GM10847 (cell line): Measurements from ENCODE around the gene VPS13D.

Source experiments
- POLR2A ChIP-seq: IDR thresholded peaks from 2 replicates; pipeline ENCODE4 v1.6.1; 2011; ENCODE audit not compliant: insufficient read length; ENCODE audit errors: extremely low read depth

The VPS13D gene

DNA sequence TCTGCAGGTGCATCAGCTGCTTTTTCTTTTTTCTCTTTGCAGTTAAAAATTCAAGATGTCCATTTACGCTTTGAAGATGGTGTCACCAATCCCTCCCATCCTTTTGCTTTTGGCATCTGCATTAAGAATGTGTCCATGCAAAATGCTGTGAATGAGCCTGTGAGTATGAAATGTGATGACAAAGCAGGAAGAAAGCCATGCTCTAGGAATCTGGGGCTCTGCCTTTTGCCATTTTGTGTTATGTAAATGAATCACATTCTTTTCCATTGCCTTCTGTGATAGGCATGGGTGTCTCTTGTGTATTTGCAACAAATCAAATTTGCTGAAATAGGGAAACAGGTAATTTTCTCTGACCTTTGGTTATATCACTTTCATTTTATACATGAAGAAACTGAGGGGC lies 19.4 kb downstream of the VPS13D start:
- TF ChIP-seq POLR2A, result no peak

GRCh38 chr1:12249748-12250147 lies 19.9 kb downstream of the VPS13D start:
- TF ChIP-seq POLR2A, result no peak

DNA sequence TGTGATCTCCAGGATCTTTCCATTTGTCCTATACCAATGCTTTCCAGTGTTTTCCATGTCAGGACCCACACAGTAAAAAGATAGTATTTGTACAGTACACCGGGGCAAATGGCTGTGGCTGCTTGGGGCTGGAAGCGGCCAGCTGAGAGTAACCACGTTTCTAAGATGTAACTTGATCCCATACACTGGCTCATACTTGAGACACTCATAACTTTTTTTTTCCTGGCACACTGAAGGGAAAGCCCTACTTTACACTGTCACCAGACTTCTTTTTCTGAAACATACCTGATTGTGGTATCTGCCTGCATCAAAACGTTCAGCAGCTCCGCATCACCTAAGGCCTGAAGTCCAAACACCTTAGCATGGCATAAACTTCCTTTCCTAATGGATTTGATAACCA lies 21.6 kb downstream of the VPS13D start:
- TF ChIP-seq POLR2A, result no peak

DNA sequence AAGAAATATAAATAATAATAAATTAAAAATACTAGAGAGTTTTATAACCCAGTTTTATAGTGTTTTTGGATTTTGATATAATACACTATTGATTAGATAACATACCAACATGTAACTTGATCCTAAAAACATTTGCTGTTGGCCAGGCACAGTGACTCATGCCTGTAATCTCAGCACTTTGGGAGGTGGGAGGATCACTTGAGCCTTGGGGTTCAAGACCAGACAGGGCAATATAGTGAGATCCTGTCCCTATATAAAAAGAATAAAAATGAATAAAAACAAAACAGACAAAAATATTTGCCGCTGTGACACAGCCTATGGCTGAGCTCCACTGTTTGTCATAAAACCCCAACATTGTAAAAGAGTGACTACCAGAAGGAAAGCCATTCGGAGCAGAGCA lies 26.1 kb downstream of the VPS13D start:
- TF ChIP-seq POLR2A, result no peak

- no peak for TF ChIP-seq POLR2A
Observed at GRCh38 chr1:12258272-12258671, 28.4 kb downstream of the VPS13D start.

DNA sequence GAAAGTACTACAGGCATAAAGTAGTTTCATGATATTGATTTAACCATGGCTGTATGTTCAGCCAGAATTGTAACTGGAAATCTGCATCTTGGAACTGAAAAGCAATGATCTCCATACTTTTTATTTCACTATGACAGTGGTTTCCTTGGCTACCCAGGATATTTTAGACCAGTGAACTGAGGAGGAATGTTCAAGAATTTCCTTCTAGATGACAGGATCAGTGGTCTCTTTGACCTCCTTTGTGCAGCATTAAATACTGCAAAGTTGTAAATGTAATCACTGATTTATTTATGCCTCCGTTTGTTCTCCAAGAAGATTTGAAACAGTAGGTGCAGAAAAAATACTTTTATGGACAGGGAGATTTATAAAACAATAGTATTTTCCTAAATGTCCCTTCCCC lies 39.5 kb downstream of the VPS13D start:
- no peak for TF ChIP-seq POLR2A

GRCh38 chr1:12271033-12271432 lies 41.2 kb downstream of the VPS13D start:
- no peak for TF ChIP-seq POLR2A

GRCh38 chr1:12272770-12273169 lies 42.9 kb downstream of the VPS13D start:
- TF ChIP-seq POLR2A, result no peak

DNA sequence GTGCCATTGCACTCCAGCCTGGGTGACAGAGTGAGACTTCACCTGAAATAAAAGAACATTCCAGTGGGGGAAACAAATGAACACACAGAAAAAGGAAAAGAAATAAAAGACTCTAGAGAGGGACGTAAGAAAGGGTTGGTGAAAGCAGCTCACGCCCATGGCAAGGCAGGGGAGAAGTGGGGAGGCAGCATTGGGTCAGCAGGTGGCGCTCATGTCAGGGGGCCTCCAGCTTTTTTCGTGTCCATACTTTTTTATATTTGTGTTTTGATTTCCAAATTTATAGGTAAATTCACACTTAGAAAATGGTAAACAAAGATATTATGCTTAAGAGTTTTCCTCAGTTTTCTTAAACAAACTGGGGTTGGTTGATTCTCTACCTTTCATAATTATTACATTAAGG lies 45.5 kb downstream of the VPS13D start:
- TF ChIP-seq POLR2A, result no peak

DNA sequence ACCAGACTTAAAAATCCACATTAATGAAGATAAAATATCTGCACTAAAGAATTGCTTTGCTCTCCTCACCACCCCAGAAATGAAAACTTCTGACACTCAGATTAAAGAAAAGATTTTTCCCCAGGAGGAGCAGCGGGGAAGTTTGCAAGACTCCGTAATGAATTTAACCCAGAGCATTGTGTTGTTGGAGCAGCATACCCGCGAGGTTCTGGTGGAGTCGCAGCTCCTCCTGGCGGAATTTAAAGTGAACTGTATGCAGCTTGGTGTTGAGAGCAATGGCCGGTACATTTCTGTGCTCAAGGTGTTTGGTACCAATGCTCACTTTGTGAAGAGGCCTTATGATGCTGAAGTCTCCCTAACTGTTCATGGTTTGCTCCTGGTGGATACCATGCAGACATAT lies 46.4 kb downstream of the VPS13D start:
- no peak for TF ChIP-seq POLR2A

DNA sequence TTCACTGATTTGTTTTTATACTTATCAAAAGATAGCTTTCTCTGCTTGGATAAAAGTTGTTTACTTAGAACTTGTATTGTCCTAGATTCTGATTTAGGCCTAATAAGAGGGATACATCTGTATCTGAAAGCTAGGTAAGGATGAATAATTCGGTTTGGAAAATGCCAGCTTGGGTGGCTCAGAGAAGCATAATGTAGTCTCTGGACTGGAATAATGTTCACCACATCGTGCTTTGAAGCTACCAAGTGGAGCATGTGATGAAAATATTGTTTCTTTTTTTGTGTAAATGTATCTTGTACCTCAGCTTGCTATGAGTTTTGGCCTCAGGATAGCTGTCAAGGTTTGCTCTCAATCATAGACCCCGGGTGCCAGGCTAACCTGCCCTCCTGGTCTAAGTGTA lies 49.2 kb downstream of the VPS13D start:
- no peak for TF ChIP-seq POLR2A

DNA sequence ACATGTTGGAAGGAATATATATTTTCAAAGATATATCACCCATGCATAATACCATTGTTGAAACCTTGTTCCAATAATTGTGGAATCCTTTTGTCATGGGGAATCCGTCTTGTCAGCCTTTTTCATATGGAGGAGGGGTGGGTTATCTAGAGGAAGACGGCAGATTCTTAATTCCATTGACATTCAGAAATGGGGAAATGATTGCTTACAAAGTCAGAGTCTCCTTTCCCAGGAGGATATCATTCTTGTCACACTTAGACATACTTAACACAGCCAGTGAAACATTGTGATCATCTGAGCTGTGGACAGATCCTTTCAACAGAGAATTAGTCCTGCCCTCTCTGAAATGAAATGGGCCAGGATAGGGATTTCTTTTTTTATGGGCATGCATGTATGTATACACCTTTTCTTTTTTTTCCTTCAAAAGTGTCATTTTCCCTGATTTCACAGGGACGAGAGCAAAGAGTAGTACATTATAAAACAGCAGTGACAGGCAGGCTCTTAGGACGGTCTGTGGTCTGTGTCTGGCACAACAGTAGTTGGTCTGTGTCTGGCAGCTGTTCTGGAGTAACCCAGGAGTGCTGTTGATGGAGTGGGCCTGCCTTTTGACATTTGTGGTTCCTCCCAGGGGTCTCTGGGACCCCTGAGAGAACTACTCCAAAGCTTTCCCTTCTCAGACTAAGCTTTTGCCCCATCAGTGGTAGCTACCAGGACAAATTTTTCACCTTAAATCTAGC lies 50.1 kb downstream of the VPS13D start:
- TF ChIP-seq POLR2A, result no peak

- no peak for TF ChIP-seq POLR2A
Observed at GRCh38 chr1:12282142-12282541, 52.3 kb downstream of the VPS13D start.

- TF ChIP-seq POLR2A, result no peak
Observed at GRCh38 chr1:12284486-12284885, 54.7 kb downstream of the VPS13D start.

DNA sequence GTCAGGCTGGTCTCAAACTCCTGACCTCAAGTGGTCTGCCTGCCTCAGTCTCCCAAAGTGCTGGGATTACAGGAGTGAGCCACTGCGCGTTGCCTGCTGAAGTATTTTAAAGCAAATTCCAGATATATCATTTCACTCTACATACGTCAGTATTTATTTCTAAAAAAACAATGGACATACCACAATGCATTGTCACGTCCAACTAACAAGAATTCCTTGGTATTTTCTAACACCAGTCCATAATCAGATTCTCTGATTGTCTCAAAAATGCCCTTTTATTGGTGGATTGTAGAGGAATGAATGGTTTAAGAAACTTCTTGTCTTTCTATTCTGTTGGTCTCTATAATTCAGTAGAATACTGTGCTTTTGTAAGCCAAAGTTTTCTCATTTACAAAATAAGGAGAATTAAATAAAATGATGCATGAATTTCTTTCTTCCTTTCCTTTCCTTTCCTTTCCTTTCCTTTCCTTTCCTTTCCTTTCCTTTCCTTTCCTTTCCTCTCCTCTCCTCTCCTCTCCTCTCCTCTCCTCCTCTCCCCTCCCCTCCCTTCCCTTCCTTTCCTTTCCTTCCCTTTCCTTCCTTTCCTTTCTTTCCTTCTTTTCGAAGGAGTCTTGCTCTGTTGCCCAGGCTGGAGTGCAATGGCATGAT lies 55.8 kb downstream of the VPS13D start:
- no peak for TF ChIP-seq POLR2A

DNA sequence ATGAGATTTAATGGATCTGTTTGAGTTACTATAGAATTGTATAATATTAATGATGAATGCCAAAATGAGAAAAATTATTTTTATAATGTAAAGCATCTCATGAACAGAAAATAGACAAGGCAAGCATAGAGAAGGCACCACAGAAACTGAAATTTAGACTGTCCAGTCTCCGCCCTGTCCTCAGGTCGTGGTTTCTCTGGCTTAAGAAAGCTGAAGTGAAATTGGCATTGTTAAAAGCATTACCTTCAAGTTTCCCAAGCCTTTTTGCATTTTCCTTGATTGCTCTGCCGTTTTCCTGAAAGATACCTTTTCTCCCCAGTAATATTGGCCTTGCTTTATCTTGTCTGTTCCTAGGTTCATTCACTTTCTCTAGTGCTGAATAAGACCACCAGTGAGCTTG lies 58.0 kb downstream of the VPS13D start:
- TF ChIP-seq POLR2A, result no peak

DNA sequence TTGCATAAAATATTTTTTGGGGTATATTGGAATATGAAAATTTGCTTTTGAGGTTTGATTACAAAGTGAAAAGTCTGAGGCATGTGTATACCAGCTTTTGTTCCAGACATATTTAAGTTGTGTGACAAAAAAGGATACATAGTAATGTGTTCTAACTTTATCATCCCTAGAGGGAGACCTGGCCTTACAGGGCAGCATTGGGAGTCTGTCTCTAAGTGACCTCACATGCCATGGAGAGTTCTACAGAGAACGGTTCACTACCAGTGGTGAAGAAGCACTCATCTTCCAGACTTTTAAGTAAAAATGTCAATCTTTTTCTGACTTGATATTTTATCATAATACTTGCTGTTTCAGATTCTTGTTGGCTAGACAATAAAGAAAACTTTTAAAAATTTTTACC lies 61.0 kb downstream of the VPS13D start:
- no peak for TF ChIP-seq POLR2A
